Stimulated activated naive CD8-positive, alpha-beta T cell treated with anti-CD3 and anti-CD28 coated beads, Interleukin-15, Interleukin-2, amounts not matched to agents 100 U/mL and 50 U/mL, for 24 hours (primary cell): ENCODE results near the gene KBTBD3.
"Not testable (repeated sequence)": the region's sequence is repeated elsewhere in the genome, so short reads cannot be mapped to it uniquely, and the experiment has no call there.

Experiments used
- ATAC-seq: fragments of 150-1000 bp; cut with Tn5 transposase; one replicate; pipeline ENCODE4 v1.10.0; 2021
- DNase-seq: peaks from one replicate; pipeline ENCODE4 v3.0.0; 2021

The KBTBD3 gene

DNA sequence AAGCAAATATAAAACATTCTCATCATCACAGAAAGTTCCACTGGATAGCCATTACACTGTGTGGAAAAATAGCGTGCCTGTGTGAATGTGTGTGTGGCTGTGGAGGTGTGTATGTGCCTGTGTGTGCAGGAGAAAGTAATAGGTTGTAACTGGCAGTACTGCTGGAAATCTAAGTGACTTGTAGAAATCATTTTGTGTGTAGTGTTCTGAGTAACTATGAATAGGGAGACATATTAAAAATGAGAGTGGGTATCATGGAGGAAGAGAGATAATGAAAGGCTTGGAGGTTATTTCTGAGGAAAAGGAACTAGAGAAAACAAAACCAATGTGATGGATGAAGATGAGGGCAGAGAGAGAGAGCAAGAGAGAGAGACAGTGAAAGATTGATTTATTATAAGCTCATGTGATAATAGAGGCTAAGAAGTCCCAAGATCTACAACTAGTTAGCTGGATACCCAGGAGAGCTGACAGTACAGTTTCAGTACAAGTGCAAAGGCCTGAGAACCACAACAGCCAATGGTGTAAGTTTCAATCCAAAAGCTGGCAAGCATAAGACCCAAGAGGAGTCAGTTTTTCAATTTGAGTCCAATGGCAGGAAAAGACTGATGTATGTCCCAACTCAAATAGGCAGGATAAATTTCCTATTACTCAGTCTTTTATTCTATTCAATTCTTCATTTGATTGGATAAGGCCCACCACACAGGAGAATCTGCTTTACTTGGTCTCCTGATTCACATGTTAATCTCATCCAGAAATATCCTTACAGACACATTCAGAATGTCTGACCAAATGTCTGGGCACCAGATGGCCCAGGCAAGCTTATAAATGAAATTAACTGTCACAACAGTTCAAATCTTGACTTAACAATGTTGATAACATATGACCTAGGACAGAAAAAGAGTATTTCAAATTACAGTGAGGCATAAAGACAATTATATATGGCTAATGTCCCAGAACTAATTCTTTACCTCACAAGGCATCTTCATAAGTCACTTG, 14.9 kb downstream of the KBTBD3 start:
- no peak for ATAC-seq

DNA sequence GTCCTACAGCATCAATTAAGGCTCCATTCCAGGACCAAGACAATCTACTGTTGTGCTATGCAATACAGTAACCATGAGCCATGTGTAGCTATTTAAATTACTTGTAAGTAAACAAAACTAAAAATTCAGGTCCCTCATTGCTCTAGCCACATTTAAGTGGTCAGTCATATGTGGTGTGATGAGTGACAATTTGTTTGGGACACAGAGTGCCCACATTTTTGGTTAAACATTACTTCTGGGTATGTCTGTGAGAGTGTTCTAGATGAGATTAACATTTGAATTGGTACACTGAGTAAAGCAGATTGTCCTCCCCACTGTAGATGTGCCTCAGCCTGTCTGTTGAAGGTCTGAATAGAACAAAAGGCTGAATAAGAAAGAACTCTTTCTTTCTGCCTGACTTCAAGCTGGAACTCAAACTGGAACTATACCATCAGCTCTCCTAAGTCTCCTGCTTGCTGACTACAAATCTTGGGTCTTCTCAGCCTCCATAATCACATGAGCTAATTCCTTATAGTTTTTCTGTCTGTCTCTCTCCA, 15.8 kb downstream of the KBTBD3 start:
- ATAC-seq (no peak), DNase-seq (no peak)

More for the DNA sequence above, 14.9 kb downstream of the KBTBD3 start:
- no peak for DNase-seq

DNA sequence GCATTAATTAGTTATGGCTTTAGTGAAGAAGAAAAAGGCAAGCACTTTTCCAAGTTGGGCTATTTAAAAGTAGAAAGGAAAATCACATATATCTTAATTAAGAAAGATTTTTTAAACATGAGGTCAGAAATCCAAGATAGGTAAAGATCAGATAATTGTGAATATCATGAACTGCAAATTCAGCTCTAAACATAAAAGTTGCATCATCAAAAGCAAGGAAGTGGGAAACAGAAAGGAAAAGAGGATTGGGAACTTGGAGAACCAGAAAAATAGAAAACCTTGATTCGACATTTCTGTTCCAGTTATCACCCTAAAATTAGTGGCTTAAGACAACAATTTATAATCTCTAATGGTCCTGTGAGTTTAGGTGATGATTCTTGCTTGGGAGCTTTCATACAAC, 17.5 kb downstream of the KBTBD3 start:
- no peak for ATAC-seq
- no peak for DNase-seq

DNA sequence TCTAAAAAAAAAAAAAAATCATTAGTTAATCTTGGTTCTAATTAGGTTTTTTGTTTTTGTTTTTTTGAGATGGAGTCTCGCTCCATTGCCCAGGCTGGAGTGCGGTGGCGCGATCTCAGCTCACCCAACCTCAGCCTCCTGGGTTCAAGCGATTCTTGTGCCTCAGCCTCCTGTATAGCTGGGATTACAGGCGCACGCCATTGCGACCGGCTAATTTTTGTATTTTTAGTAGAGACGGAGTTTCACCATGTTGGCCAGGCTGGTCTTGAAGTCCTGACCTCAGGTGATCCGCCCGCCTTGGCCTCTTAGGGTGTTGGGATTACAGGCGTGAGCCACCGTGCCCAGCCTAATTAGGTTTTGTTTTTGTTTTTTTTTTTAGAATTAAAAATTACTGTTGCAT, 18.8 kb downstream of the KBTBD3 start:
- ATAC-seq, DNase-seq: not testable (repeated sequence)

DNA sequence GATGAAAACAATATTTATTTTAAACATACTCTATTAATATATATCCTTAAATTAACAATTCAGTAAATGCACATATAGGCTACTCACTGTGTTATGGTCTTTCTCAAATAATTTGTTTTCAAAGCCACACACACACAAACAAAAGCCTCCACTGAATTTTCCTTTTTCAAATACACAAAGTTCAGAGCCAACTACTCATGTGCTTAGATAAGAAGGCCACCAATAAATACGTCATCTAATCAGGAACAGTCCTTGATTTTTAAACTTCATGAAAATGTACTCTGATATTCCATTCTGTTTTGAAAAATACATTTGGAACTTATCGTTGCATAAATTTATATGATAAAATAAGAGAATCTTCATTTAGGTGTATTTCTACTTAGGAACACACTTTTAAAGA, 26.0 kb downstream of the KBTBD3 start:
- DNase-seq (no peak), ATAC-seq (no peak)

DNA sequence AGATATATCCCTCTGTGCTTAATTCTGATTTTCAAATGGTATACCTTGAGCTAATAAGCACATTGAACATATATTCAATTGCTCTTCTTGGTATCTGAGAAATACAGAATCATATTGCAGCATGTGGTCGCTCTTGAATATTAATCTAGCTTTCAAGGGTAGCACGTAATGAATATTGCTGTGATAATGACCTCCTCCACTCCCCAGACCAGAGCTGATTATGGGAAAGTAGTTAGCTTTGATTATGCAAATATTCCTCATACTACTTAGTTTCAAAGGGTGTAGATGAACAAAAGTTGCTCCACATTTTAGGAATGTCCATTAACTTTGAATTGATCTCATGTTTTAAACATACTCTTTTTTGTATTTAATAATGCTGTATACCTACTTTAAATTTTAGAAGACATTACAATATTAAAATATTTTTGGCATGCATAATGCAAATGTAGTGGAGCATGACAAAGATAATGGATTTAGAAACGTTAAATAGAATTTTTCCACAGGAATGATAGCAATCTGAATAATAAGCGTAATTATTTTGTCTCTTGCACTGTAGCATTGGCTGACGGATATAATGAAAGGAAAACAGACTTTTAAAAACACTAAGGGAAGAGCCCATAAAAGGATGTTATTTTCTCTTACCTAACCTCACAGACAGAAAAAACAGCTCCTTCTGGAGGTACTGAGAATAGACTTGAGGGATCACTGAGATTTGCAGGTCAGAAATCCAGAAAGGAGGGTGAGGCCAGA, 27.2 kb downstream of the KBTBD3 start:
- ATAC-seq (no peak), DNase-seq (no peak)

DNA sequence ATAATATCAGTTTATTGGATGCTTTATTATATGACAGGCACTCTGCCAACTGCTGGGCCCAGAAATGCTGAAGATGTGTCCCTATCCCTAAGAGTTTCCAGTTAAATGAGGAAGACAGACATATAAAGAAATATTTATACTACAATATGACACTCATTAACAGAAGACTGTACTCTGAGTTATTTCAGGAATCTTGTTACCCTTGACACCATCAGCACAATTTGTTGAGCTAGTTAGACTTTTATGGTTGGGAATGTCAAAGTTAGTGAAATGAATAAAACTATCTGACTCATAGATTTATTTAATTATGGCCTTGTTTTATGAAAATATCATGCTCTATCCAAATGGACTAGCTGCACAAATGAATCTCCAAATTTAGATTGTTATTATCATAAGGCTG, 29.5 kb downstream of the KBTBD3 start:
- no peak for DNase-seq
- ATAC-seq, result no peak

DNA sequence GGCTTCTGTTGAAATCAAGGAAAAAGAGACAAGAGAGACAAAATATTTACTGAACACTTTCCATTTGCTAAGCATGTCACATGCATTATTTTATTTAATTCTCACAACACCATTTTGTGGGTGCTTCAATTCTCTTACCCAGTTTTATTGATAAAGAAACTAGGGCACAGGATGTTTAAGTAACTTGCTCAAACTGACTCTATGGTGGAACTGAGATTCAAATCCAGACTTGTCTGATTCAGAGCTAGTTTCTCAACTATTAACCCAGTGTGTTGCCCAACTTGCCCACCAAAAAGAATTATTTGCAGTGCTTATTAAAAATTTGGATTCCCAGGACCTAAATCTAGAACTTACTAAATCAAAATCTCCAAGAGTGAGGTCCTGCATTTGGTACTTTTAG, 33.6 kb downstream of the KBTBD3 start:
- ATAC-seq (no peak), DNase-seq (no peak)

DNA sequence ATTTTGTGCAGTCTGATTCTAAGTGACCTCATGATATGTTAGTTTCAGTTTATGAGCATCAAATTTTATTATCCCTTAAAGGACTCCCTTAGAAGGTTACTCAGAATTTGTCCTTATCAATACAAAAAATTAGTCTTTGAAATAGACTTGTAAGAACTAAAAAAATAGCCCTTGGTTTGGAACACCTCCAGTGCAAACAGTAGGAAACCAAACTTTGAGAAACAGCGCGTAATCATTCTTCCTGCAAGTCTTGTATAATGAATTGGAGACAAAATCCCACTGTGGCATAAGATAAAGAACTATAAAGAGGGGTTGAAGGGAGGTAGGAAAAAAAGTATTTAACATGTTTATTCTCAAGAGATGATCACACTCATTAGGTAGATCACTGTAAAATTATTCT, 44.3 kb downstream of the KBTBD3 start:
- DNase-seq (no peak), ATAC-seq (no peak)

DNA sequence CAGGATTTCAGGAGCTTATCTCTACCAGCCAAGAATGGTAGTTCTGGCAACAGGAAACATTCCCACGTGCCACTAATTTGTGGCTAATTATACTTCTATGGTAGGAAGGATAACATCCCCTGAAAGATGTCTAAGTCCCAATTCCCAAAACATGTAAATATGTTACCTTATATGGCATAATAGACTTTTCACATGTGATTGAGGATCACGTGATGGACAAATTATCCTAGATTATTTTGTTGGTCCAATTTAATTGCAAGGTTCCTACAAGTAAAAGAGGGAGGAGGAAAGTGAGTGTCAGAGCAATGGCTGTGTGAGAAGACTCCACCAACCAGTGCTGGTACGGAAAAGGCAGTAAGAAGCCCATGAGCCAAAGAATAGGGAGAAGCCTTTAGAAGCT, 45.2 kb downstream of the KBTBD3 start:
- DNase-seq (no peak), ATAC-seq (no peak)

DNA sequence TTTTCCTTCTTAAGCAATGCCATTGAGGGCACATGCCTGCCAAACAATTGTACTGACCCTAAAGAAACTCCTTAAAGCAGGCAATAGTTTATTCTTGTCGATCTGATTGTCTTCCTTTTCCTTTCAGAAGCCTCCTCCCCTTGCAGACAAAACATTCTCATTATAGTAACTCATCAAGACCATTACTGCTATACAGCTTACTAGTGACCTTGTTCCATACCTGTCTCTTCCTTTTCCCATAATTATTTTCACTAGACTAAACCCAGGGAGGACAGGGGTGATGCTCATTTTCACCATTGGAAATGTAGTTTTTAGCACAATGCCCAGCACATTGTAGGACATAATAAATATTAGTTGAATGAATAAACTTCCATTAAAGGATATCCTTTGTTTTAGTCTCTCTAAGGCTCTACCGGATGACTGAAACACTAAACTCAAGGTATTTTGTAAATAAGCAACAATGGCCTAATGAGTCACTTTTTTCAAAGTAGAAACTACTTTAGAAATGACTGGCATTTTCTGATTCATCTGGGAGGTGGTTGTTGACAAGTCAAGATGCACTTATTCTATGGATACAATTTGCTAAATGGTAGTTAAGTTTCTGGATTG, 45.8 kb downstream of the KBTBD3 start:
- DNase-seq (no peak), ATAC-seq (no peak)

DNA sequence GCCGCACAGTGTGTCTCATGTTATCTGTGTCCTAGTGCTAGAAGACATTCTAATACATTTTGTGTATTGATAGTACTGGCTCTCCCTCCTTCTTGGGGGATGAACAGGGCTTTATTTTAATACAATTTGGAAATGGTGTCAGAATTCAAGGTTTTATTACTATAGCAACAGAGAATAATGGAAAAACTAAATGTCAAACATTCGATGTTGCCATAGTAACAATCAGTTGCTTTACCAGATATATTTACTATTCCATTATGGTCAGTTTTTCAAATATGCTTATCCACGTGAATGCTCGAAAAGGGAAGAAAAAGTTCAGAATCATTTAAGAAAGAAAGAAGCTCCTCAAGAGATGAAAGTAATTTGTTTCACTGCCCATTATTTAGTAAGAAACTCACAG, 46.5 kb downstream of the KBTBD3 start:
- ATAC-seq, result no peak
- DNase-seq, result no peak

DNA sequence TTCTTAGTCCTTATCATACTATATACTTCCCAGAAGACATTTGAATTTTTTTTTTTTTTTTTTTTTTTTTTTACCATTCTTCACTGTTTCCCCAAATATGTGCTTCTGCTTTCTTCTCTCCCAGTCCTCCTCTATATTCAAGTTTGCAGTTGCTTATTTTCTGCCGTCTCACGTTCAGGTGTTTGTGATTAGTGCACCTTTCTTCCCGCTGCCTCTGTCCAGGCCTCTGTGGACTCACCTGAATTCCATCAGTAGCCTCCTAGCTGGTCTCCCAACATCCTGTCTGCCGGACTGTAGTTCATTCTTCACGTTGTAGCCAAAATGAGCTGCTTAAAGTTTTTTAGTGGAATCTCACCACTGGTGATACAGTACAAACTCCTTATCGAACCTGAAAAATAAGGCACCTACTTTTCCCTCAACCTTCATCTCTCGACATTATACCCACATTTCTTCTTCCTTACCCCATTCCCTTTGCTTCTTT, 54.3 kb downstream of the KBTBD3 start:
- ATAC-seq, result no peak
- DNase-seq, result no peak

DNA sequence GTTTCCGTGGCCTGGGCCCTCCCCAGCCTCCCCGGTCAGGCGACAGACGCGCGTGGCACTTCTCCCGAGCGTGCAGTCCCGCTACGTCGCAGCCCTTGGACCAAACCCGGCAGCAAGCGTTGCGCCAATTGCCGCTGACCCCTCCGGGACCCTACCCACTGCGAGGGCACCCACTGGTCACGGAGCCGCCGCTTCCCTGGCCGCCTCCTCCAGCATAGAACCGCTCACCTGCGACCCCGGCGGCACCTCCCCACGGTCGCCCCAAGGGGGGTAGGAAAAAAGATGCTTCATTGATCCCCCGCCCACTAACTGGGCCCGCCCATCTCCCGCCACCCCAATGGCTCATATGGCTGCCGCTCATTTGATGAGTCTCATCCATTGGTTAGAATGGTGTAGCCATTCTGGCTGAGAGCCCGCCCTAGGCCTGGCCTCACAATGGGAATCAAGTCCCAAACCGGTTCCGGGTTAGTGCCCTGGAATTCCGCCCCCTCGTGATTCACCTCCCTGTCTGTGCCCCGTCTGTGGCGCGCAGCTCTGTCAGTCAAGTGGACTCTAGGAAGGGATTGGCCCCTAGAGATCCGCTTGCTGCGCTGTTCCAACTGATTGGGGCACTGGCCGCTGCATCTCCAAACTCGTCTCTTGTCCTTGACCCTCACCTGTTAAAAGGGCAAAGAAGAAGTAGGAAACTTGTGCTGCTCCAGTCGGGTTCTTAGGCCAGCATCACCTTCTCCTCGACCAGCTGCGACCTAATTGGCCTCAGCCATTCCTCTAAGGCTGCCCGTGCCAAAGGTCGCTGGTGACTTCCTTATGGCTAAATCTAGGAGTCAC, 55.0 kb downstream of the KBTBD3 start, which contains the start of gene MSANTD4:
Gene MSANTD4 (minus strand): TSS at position 274 of the 828 bp plus-strand sequence. CDS start 11,323 bp downstream, outside the sequence.
- DNase-seq (peak; percentile 94), ATAC-seq (peak; percentile 99)

DNA sequence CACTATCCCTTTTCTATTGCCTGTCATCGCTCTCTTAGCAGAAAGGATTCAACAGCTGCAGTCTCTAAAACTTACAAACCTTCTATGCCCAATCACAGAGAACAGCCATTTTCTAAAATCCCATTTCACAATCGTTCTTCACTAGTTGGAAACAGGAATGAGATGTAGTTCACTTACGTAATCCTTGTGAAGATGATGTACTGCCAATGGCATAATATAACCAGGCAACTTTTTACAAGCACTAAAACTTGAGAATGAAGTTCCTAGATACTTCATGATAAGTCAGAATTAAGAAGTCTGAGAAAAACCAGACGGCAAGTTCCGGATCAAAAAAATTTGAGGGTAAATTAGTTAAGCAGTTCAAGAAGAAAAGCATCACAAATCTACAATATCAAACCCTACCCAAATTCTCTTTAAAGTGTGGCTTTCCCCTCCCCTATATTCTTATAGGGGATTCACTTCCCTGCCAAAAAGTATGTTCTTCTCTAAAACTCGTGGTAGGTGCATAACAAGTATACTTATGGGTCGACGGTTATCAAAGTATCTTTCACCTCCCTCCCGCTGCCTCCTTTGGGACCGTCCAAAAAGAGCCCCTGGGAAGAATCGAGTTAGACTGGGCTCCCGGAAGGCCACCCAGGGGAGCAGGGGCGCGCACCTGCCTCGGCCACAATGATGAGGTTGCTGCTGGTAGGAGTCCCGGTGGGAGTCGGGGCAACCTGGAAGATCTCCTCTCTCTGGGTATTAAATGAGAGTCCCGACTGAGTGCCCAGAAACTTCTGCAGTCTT, 55.8 kb downstream of the KBTBD3 start:
- DNase-seq (no peak), ATAC-seq (peak; percentile 0)

DNA sequence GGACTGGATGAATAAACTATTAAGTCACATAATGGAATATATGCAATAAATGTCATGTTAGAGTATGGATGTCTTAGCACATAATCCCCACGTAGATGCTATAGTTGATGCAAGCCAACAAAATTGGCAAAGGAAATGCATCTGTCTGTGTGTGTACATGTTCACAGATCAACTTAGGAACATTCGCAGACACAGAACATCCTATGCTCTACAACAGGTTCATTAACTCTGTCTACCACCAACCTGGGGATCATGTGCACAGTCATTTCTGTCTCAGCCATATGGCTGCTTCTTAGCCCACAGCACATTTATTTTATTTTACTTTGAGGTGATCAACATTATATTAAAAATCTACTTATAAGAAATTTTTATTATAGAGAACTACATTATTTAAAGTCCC, 60.1 kb downstream of the KBTBD3 start:
- DNase-seq (no peak), ATAC-seq (no peak)

DNA sequence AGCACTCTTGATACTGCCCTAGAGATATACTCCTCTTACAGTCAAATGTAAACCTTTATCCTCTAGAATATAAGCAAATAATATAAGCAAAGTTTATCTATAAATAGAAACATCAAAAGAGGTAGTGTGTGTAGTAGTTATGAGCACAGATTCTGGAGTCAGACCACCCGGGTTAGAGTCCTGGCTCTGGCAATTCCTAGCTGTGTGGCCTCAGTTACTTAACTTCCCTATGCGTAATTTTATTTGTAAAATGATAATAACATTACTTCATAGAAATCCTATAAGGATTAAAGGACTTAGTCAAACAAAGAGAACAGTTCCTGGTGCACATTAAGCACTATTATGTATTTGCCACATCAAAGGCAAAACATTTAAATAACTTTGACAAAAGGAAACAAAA, 62.1 kb downstream of the KBTBD3 start:
- no peak for DNase-seq
- no peak for ATAC-seq

DNA sequence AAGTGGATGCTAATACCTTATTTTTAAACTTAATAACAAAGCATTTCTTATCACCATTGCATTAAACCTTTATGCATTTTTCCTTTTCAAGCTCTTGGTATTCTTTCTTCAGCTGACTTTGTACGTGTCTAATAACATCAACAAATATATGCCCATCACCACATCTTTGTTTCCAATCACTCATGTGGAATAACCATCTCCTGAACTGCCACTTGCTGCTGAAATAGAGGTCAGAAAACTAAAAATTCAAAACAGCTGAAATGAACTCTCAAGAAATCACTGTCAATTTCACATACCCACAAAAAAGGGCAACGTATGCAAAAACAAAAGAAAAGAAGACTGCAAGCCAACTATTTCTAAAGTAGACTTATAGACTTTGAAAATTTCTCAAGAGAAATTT, 62.5 kb downstream of the KBTBD3 start:
- ATAC-seq (no peak), DNase-seq (no peak)

DNA sequence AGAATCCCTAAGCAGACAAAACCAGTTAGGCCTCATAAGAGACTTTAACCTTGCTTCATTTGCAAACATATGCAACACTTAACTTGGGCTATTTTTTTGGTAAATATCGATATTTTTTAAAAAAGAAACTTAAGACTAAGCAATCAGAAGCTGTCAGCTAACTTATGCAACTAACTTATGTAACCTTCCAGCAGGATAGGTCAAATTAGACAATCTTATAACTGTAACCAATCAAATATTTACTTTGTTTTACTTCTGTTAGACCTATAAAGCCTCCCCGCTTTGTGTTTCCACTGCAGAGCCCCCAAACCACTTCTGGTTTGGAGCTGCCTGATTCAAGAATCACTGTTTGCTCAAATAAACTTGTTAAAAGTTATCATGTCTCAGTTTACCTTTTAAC, 63.1 kb downstream of the KBTBD3 start:
- ATAC-seq (no peak), DNase-seq (no peak)

DNA sequence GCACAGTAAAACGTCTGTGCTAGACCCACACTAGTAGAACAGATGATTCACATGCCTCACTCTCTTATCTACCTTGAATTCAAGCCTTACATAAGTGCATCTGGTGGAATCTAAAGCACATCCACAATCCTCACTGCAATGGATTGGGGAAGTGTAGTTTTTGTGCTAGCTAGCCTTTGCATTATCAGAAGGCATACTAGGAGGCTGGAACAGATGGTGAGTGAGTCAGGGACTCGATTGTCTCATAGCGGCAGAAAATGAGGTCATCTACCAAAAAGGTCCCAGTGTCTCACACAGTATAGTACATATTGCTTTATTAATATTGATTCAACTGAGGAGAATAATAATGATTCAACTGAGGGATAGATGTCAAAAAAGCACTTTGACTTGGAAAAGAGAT, 64.4 kb downstream of the KBTBD3 start:
- DNase-seq, result no peak
- ATAC-seq, result no peak

DNA sequence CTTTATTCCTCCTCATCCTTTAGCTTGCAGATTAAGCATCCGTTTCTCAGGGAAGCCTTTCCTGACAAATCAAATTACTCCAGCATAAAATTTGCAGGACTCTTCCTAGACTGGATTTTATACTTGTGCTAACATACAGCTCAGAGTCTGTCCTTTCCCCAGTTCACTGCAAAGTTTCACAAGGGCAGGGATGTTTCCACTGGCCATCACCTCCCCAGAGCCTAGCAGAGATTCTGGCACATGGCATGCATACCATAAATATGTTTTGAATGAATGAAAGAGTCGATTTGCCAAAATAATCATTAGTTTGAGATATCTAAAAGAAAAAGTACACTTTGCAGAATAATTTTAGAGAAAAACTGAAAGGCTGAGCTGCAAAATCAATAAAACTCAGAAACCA, 65.7 kb downstream of the KBTBD3 start:
- ATAC-seq (no peak), DNase-seq (no peak)
